ENCODE measurements around the gene CDX1.

CDX1 gene

DNA sequence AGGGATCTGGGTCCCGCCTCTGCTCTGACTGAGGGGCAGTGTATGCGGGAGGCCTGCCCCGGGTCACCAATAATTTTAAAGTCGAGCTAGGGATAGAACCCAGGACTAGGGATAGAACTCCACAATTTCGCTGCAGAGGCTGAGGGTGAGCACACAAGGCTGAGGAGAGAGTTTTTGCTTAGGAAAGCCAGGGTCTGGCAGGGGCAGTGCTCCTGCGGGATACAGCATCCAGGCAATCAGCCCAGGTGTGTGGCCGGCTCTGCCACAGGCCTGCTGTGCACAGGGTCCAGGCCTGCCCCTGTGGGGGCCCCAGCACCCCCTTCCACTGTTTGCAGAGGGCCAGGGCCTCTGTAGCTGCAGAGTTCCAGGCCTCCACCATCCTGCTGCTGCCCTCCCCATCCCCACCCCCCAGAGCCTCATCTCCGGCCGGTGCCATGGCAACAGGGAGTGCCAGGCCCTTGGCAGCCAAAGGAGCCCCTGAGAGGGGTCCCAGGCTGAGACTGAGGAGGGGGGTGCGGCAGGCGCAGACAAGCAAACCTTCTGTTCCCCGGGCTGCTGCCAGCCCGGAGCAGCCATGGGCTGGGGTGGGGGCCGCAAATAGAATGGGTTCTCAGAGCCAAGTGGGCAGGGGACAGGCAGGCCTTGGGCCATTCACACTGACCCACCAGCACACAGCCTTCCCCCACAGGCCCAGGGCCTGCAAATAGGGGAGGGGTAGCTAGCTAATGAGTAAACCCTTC lies 19.5 kb upstream of the CDX1 start:
- no peak for DNase-seq (ENCODE audit: low spot score)

DNA sequence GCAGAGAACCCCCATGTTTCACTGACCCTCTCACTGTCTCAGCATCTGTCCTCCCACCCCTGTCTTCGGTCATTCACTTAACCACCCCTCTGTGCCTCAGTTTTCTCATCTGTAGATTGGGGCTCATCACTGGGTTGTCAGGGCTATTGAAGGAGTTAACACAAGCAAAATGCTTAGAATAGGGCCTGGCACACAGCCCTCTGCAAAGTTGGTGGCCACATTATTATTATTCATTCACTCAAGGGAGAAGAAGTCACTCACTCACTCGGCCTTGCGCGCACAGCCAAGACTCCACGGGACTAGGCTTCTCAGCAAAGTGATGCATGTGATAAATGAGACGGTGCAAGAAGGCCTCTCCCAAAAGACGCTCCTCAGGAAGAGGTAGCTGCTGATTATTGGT lies 18.9 kb upstream of the CDX1 start:
- DNase-seq (ENCODE audit: low spot score): no peak

DNA sequence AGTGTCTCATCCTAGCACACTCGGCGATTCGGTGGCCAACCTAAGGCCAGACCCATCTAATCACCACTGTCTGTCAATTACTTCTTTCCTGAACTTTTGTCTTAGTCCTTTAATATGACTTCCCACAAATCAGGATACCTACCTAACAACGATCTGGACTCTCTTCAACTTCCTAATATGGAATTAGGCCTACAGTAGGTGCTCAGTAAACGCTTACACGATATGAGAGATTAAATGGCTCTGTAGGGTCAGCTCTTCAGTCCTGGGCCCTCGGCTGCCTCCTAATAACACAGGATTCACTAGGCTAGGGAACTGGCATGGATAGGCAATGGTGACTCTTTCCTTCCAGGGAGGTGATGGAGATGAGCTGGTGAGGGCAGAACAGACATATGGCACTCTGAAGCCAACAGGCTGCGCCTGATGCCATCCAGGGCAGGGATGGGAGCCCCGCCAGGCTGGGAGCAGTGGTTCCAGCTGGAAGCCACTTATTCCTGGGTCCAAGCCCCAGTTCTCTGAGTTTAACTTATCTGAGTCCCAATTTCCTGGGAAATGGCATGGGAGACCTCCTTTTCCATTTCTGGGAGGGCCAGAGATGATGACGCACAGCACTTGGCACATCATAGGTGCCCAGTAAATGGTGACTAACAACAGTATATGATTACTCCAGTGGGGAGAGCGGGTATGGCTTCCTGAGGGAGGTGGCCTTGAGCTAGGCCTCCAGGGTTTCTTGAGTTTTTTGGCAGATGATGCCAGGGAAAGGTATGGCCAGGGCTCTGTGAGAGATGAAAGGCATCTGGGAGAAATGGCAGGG lies 18.3 kb upstream of the CDX1 start:
- no peak for DNase-seq (ENCODE audit: low spot score)

DNA sequence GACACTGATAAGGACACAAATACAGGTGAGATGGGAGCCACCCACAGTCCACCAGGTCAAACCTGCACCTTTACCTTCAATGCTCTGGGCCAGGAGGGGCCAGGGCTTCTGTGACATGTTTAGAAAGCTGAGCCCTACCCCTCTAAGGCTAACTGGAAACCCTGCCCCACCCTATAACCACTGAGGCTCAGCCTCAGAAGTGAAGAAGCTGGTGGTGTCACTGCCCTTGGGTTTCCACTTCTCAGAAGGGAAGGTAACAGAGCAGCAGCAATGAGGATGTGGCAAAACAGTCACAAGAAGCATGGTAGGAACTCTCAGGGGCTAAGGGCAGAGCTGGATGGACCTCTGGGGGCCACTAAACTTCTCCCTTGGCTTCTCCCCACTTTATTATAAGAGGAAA lies 17.0 kb upstream of the CDX1 start:
- DNase-seq (ENCODE audit: low spot score): no peak

DNA sequence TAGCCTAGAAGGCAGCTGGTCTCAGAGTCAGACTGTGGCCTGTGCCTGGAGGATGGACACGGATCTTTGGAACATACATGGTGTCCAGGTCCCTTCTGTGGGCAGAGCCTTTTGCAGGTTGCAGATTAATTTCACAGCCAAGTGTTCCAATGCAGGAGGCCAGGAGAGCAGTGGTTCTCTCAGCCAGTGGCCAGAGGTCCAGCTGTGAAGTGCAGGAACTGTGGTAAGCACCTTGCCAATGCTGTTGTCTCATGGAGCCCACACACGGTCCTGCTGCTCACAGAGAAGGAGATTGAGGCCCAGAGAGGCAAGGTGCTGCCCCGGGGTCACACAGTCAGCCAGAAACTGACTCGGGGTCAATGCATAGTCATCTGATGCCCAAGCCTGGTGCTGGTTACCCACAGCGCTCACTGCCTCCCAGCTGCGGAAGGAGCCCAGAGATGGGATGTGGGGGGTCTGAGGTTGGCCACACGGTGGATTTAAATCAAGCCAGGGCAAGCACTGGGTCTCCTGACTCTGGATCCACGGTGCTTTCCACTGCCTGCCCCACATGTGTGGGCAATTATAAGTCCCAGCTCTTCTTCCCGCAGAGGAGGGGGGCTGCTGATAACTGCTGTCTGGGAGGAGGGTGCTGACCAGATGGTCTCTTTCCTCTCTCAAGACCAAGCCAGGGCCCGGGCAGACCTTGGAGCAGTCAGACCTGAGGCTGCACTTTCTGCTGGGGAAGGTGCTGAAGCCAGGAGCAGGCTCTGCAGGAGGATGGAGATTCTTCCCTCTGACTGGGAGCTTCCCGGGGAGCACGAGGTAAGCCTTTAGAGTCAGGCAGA lies 13.7 kb upstream of the CDX1 start:
- no peak for DNase-seq (ENCODE audit: low spot score)

DNA sequence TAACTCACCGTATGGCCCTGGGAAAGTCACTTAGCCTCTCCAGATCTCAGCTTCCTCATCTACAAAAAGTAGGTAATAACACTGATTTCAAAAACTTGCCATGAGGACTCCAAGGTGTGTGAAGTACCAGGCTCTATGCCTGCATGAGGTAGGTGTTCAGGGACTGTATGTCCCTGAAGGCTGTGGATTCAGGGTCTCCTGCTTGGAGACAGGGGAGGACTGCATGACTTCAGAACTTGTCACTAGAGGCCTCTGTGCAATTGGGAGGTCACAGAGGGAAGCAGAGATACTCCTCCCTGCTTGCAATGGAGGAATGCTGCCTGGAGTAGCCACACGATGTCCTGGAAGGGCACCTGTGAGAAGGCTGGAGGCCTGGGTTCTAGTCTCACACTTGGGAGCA lies 13.1 kb upstream of the CDX1 start:
- DNase-seq (ENCODE audit: low spot score): no peak

DNA sequence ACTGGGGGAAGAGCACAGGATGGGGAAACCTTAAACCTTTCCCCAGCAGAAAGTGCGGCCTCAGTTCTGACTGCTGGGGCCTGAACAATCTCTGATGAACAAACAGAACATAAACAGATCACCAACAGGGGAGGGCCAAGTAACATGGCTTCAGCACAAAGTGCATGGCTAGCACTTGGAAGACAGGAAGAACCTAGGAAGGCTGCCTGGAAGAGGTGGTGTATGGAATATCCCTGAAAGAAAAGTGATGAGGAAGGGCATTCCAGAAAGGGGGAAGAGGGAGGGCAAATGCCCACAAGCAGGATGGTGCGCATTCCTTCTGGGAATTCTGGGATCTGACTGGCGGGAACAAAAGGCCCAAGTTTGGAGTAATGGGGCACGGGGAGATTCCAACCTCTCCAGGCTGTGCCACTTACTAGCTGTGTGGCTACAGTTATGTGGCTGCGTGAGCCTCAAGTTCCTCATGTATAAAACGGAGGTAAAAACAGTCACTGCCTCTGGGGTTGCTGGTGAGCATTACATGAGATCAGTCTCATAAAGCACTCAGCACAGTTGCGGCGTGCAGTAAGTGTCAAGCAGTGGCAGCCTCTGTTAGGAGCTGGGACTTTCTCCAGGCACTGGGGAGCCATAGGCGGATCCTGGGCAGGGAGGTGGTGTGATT lies 12.5 kb upstream of the CDX1 start:
- DNase-seq (ENCODE audit: low spot score): no peak

DNA sequence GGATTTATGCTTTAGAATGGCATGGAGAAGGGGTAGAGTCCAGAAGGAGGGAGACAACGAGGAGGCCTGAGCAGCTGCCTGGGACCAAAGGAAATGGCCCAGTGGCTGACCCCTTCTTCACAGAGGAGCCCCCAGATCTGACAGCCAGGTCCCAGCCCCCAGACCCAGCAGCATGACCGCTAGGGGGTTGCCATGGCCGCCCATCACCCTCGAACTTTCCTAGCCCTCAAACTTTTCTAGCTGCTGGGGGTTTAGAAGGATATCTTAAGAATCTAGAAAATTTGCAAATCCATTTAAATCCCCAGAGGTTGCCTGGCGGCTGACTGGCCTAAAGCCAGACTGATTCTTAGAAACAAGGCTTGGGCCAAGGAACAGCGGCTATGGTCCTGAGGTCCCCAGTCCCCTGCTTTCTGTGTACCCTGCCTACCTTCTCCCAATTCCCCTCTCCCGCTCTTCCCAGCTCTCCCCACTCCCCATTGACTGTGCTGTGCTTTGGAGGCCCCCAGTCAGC lies 11.9 kb upstream of the CDX1 start:
- no peak for DNase-seq (ENCODE audit: low spot score)

DNA sequence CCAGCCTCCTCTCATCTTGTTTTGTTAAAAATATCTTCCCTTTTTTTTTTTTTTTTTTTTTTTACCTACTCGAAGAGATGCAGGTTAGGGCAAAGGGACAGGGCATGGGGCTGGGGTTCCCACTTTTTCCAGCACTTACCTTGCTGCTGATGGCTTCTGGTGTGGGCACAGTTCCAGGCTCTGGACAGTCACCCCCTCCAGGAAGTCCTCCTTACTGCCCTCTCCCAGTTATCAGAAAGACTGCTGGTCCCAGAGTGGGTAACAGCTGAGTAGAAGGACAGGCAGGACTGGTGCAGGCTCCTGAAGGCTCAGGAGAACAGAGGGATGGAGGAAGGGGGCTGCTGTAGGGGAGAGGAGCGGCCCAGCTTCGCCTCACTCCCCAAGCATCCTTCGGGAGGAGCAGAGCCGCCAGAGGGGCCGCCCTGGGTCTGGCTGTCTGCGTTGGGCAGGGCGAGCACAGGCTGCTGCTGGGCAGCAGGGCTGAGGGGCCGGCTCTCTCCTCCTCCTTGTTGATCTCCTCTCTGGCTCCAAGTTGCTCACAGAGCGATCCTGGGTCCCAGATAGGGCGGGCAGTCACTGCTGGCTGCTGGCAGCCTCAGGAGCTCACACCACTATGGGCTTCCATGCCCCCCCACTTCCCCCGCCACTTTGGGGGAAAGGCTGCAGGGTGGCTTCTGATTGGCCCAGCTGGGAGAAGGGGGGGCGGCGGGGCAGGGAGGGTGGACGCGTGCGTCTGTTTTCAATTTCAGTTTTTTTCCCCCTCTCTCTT lies 11.1 kb upstream of the CDX1 start, which contains the start of gene PDGFRB:
Gene PDGFRB (minus strand): TSS at position 588 of the 769 bp plus-strand sequence. CDS start 18,798 bp downstream, outside the sequence.
- no peak for DNase-seq (ENCODE audit: low spot score)

DNA sequence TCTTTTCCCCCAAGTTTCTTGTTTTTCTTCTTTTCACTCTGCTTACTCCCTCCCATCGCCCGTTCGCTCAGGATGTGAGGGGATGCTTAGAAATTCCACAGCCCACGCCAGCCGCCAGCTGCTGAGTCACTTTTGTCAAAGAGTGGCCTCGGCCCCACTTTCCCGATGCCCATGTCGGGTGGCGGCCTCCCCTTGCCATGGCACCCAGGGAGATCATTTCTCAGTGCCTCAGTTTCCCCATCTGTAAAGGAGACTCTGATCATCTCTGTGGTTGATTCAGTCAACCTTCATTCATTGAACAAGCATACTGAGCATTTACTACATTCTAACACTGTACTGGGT lies 10.6 kb upstream of the CDX1 start:
- DNase-seq (ENCODE audit: low spot score): no peak

DNA sequence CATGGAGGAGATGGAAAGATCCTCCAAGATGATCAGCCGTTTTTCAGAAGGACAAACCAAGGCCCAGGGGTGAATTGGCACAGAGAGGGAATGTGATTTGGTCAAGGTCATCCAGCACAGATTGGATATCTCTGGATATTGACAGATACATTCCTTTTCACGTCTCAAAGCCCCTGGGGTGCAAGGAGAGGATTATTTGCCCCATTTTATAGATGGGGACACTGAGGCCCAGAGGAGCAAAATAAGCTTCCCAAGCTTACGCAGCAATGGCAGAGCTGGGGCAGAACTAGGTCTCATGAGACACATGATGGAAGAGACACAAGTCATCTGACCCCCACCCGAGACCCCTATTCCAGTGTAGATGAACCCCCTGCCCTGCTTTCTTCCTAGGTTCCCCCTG lies 10.0 kb upstream of the CDX1 start:
- no peak for DNase-seq (ENCODE audit: low spot score)

DNA sequence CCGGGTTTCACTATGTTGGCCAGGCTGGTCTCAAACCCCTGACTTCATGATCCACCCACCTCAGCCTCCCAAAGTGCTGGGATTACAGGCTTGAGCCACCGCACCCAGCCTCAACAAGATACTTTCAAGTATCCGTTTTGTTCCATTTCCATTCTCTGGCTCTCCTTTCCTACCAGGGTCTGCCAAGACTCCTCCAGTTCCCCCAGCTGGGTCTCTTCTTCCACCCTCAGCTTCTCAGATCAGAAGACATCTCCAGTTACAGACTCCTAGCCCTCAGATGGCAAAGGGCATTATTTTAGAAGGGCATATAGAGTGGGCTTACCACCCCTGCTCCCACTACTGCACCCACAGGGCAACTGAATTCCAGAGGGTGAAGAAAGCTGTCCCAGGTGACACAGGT lies 9.4 kb upstream of the CDX1 start:
- DNase-seq (ENCODE audit: low spot score): no peak

DNA sequence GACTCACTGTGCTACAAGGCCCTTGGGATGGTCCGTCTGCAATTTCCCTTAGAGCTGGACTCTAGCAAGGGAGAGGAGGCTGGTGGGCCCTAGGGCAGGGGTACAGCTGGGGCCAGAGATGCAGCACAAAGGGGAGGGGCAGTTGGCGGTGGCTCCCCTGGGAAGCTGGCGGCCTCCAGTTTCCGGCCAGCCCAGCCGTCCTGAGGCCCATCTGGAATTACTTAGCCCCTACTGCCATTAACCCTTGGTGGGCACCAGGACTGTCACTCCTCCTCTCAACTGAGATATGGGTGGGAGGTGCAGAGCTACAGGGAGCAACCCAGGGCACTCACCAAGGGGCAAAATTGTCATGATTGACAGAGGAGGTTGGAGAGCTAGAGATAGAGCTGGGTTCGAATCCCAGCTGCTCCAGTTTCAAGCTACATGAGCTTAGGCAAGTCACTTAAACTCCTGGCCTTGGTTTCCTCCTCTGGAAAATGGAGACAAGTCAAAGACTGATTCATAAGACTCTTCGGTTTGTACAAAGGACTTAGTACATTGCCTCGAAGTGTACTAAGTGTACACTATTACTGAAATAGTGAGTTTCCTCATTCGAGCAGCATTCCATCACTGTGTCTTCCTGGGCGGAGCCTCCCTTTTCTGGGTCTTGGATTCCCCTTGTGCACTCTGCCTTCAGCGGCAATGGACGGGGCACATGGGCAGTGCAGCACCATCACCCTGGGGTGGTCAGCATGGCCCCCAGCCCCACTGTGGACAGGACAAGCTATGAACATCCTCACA lies 8.2 kb upstream of the CDX1 start:
- no peak for DNase-seq (ENCODE audit: low spot score)

DNA sequence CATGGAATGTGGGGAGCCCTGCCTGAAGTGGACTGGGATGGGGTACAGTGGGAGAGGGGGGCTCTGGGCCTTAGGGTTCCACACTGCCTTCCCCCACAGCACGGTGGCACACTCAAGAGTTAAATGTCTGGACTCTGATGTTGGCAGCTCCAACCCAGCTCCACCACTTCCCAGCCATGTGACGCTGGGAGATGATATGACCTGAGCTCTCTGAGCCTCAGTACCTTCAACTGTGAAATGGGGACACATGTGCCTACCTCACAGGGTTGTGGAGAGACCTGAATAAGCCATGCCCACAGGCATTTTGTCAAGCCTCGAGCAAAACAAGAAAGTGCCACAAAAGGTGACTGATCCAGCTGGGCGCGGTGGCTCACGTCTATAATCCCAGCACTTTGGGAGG lies 7.5 kb upstream of the CDX1 start:
- DNase-seq (ENCODE audit: low spot score): no peak

DNA sequence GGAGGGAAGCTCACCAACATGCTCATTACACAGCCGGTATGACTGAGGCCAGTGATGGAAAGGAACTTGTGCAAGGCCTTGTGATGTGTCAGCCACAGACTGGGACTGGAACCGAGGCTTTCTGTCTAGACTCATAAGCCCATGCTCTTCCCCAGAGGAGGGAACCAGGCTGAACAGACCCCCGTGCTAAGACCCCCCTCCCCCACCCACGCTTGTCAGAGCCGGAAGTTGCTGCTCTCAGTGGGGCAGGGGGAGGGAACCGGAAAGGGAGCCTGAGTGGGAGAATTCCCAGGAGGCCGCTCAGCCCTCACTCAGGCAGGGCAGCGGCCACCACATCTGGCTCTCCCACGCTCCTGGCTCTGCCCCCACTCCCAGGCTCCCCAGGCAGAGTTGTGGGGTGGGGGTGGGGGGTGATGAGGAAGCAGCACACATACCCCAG lies 6.8 kb upstream of the CDX1 start:
- DNase-seq (ENCODE audit: low spot score): no peak

DNA sequence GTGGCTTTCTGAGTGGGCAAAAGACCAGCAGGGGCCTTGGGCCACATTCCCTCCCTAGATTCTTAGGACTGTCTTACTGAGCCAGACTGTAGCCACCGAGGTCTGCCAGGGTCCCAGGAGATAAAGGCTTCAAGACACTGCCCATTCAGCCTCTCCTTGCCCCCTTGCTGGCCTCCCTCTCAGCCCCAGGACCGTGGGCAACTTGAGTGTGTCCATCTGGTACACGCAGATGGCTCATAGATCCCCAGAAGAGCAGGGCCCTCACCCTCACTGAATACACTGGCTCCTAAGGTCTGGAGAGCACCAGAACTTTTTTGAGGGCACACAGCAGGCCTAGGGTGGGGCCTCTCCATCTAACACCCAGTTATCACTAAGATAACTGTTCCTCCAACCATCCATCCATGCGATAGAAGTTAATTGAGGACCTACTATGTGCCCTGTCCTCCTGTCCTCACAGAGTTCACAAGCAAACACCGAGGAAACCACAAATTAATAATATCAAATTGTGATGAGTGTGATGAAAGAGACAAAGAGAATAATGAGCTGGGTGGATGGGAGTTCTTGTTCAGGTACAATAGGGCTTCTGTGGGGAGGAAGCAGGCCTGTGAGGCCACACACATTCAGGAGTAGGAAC lies 6.0 kb upstream of the CDX1 start:
- DNase-seq (ENCODE audit: low spot score): no peak

DNA sequence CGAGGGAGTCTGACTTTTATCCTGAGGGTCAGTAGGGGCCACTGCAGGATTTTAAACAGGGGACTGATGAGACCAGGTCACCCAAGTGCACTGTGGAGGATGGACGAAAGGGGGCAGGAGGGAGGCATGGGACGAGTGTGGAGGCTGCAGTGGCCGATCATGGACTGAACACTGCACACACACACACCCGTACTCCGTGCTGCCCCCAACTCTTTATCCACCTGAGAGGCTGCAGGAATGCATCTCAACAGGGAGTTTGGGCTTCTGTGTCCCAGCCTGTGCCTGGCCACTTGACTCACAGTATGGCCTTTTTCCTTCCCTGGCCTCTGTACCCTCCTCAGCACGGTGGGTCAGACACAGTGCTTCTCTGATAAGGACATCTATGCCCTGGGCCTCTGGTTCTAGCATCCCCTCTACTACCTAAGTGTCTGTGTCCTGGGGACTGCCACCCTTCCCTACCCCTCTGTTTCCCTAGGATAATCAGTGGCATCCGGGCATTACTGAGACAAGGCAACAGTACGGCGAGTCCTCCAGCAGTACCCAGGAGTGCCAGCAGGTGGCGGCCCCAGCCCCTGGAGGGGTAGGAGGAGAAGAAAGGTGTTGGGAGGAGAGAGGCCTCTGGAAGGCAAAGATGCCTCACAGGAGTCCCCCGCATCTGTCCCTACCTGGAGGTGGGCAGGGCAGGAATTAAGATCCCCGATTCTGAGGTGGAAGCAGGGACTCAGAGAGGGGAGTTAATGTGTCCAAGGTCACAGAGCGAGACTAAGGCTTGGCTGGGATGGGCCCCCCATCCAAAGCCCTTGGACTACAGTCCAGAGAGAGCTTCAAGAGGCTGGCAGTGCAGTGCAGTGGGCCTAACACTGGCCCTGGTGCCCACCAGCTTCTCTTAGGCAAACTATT lies 5.1 kb upstream of the CDX1 start:
- peak; percentile 95 for DNase-seq (ENCODE audit: low spot score)

DNA sequence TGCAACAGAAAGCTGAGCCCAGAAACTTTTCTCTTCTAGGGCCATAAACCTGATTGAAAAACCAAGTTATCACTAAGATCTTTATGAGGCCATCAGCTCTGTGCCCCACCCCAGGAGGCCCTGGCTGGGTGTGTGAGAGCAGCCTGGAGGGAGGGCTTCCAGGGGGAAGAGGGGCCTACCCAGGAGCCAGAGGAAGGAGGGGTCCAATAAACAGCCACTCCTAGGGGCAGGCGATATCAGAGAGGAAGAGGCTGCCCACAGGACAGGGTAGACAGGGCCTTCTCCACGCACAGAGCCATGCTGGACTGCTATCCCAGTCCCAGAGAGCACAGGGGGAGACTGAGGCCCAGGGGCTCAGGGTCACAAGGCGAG lies 4.5 kb upstream of the CDX1 start:
- no peak for DNase-seq (ENCODE audit: low spot score)

DNA sequence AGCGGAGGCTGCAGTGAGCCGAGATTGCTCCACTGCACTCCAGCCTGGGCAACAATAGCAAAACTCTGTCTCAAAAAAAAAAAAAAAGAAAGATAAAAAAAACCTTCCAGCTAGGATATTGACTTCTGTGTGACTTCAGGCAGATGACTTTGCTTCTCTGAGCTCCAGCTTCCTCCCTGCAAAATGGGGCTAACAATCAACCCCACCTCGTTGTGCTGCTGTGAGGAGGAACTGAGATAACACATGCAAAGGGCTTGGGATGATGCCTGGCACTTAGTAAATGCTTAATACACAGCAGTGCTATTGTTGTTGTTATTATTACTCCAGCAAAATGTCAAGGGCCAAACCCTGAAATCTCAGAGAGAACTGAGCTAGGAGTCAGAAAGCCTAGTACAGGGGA lies 3.5 kb upstream of the CDX1 start:
- no peak for DNase-seq (ENCODE audit: low spot score)

Measured in HuH-7.5 (cell line).